Stimulated activated CD4-positive, alpha-beta T cell treated with anti-CD3 and anti-CD28 coated beads, Interleukin-1b, Interleukin-23, amount 100 ng/mL, for 48 hours (primary cell): ENCODE measurements around the gene SLC25A20.

ENCODE experiments used
- DNase-seq: peaks from one replicate; pipeline ENCODE4 v3.0.0-alpha.2; 2020

The SLC25A20 gene

GRCh38 chr3:48897460-48898376 is 964 bp downstream of the SLC25A20 start:
- DNase-seq, result no peak

- DNase-seq, result no peak
Measured at GRCh38 chr3:48896936-48897335, 1.7 kb downstream of the SLC25A20 start.

- no peak for DNase-seq
Measured at GRCh38 chr3:48894516-48894915, 4.2 kb downstream of the SLC25A20 start.

- no peak for DNase-seq
Measured at GRCh38 chr3:48891606-48892005, 7.1 kb downstream of the SLC25A20 start.

- no peak for DNase-seq
Measured at GRCh38 chr3:48885753-48886152, 12.9 kb downstream of the SLC25A20 start.

- DNase-seq, result no peak
Measured at GRCh38 chr3:48881652-48882114, 17.0 kb downstream of the SLC25A20 start.

- DNase-seq, result no peak
Measured at GRCh38 chr3:48881006-48881405, 17.7 kb downstream of the SLC25A20 start.

GRCh38 chr3:48879994-48880377 is 18.7 kb downstream of the SLC25A20 start:
- DNase-seq, result no peak

- no peak for DNase-seq
Measured at GRCh38 chr3:48879307-48879993, 19.2 kb downstream of the SLC25A20 start.

- no peak for DNase-seq
Measured at GRCh38 chr3:48877671-48878070, 21.0 kb downstream of the SLC25A20 start.

GRCh38 chr3:48863122-48863521 is 35.6 kb downstream of the SLC25A20 start:
- no peak for DNase-seq

GRCh38 chr3:48859206-48859605 is 39.5 kb downstream of the SLC25A20 start:
- no peak for DNase-seq

GRCh38 chr3:48858709-48859108 is 40.0 kb downstream of the SLC25A20 start:
- DNase-seq, result no peak

GRCh38 chr3:48857641-48858040 is 41.0 kb downstream of the SLC25A20 start:
- no peak for DNase-seq

- DNase-seq, result no peak
Measured at GRCh38 chr3:48856469-48856868, 42.2 kb downstream of the SLC25A20 start.

- DNase-seq, result no peak
Measured at GRCh38 chr3:48855681-48856447, 42.8 kb downstream of the SLC25A20 start.

GRCh38 chr3:48852151-48852550 is 46.5 kb downstream of the SLC25A20 start:
- no peak for DNase-seq

- DNase-seq, result no peak
Measured at GRCh38 chr3:48851407-48851806, 47.3 kb downstream of the SLC25A20 start.

- DNase-seq, result no peak
Measured at GRCh38 chr3:48848816-48849515, 49.7 kb downstream of the SLC25A20 start.

GRCh38 chr3:48847504-48848423 is 50.9 kb downstream of the SLC25A20 start, which contains the start of gene PRKAR2A:
Gene PRKAR2A, minus strand, starts transcription at chr3:48847874. Its CDS starts 278 bp downstream, at chr3:48847596.
- peak; percentile 78 for DNase-seq

- DNase-seq, result peak; percentile 58
Measured at GRCh38 chr3:48847053-48847503, 51.6 kb downstream of the SLC25A20 start.
